ENCODE measurements around the gene BCLAF1.

DNA sequence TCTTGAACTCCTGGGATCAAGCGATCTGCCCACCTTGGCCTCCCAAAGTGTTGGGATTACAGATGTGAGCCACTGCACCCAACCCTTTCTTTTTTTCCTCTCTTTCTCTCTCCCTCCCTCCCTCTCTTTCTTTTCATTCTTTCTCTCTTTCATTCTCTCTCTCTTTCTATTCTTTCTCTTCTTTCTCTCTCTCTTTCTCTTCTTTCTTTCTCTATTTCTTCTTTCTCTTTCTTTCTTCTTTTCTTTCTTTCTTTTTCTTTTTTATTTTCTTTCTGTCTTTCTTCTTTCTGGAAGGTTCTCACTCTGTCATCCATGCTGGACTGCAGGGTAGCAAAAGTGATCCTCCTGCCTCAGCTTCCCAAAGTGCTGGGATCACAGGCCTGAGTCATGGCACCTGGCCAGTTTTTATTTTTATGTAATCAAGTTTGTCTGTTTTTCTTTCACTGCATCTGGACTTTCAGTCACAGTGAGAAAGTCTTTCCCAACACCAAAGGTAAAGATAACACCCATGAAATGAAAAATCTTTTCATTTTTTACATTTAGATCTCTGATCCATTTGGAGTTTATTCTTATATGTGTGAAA is 20.2 kb upstream of the BCLAF1 start:
- TF ChIP-seq POLR2A (IDR thresholded peaks at IDR 0.05; ENCODE audit: borderline replicate concordance, extremely low read depth, insufficient read depth, insufficient read length) (no peak), POLR2AphosphoS5 (IDR thresholded peaks at IDR 0.05; ENCODE audit: low read depth, low read length) (no peak), CEBPB (IDR thresholded peaks at IDR 0.05; ENCODE audit: low read depth) (no peak), EZH2 (IDR thresholded peaks at IDR 0.05) (no peak), JUND (IDR thresholded peaks at IDR 0.05) (no peak), RAD21 (IDR thresholded peaks at IDR 0.05; ENCODE audit: low read depth) (no peak), EZH2phosphoT487 (IDR thresholded peaks at IDR 0.05; ENCODE audit: borderline replicate concordance) (no peak)
- TF ChIP-seq, protein P1, sequence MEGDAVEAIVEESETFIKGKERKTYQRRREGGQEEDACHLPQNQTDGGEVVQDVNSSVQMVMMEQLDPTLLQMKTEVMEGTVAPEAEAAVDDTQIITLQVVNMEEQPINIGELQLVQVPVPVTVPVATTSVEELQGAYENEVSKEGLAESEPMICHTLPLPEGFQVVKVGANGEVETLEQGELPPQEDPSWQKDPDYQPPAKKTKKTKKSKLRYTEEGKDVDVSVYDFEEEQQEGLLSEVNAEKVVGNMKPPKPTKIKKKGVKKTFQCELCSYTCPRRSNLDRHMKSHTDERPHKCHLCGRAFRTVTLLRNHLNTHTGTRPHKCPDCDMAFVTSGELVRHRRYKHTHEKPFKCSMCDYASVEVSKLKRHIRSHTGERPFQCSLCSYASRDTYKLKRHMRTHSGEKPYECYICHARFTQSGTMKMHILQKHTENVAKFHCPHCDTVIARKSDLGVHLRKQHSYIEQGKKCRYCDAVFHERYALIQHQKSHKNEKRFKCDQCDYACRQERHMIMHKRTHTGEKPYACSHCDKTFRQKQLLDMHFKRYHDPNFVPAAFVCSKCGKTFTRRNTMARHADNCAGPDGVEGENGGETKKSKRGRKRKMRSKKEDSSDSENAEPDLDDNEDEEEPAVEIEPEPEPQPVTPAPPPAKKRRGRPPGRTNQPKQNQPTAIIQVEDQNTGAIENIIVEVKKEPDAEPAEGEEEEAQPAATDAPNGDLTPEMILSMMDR (IDR thresholded peaks at IDR 0.05 in 2 of 3, conservative IDR thresholded peaks at IDR 0.05 in 1 of 3; ENCODE audit: borderline replicate concordance in 1 of 3, insufficient read depth in 1 of 3, low read depth in 2 of 3, low read length in 2 of 3), result no peak
- TF ChIP-seq, protein P2, sequence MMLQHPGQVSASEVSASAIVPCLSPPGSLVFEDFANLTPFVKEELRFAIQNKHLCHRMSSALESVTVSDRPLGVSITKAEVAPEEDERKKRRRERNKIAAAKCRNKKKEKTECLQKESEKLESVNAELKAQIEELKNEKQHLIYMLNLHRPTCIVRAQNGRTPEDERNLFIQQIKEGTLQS (IDR thresholded peaks at IDR 0.05), result no peak
- TF ChIP-seq, protein P3, sequence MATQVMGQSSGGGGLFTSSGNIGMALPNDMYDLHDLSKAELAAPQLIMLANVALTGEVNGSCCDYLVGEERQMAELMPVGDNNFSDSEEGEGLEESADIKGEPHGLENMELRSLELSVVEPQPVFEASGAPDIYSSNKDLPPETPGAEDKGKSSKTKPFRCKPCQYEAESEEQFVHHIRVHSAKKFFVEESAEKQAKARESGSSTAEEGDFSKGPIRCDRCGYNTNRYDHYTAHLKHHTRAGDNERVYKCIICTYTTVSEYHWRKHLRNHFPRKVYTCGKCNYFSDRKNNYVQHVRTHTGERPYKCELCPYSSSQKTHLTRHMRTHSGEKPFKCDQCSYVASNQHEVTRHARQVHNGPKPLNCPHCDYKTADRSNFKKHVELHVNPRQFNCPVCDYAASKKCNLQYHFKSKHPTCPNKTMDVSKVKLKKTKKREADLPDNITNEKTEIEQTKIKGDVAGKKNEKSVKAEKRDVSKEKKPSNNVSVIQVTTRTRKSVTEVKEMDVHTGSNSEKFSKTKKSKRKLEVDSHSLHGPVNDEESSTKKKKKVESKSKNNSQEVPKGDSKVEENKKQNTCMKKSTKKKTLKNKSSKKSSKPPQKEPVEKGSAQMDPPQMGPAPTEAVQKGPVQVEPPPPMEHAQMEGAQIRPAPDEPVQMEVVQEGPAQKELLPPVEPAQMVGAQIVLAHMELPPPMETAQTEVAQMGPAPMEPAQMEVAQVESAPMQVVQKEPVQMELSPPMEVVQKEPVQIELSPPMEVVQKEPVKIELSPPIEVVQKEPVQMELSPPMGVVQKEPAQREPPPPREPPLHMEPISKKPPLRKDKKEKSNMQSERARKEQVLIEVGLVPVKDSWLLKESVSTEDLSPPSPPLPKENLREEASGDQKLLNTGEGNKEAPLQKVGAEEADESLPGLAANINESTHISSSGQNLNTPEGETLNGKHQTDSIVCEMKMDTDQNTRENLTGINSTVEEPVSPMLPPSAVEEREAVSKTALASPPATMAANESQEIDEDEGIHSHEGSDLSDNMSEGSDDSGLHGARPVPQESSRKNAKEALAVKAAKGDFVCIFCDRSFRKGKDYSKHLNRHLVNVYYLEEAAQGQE (IDR thresholded peaks at IDR 0.05; ENCODE audit: low read depth), result no peak
- TF ChIP-seq, protein P4, sequence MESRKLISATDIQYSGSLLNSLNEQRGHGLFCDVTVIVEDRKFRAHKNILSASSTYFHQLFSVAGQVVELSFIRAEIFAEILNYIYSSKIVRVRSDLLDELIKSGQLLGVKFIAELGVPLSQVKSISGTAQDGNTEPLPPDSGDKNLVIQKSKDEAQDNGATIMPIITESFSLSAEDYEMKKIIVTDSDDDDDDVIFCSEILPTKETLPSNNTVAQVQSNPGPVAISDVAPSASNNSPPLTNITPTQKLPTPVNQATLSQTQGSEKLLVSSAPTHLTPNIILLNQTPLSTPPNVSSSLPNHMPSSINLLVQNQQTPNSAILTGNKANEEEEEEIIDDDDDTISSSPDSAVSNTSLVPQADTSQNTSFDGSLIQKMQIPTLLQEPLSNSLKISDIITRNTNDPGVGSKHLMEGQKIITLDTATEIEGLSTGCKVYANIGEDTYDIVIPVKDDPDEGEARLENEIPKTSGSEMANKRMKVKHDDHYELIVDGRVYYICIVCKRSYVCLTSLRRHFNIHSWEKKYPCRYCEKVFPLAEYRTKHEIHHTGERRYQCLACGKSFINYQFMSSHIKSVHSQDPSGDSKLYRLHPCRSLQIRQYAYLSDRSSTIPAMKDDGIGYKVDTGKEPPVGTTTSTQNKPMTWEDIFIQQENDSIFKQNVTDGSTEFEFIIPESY (IDR thresholded peaks at IDR 0.05; ENCODE audit: extremely low read depth, insufficient replicate concordance, low read length), result no peak
- TF ChIP-seq, protein P5, sequence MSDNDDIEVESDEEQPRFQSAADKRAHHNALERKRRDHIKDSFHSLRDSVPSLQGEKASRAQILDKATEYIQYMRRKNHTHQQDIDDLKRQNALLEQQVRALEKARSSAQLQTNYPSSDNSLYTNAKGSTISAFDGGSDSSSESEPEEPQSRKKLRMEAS (IDR thresholded peaks at IDR 0.05), result no peak

Measured in HCT116 (cell line).